Measurements from ENCODE around the gene POR.

The POR gene

DNA sequence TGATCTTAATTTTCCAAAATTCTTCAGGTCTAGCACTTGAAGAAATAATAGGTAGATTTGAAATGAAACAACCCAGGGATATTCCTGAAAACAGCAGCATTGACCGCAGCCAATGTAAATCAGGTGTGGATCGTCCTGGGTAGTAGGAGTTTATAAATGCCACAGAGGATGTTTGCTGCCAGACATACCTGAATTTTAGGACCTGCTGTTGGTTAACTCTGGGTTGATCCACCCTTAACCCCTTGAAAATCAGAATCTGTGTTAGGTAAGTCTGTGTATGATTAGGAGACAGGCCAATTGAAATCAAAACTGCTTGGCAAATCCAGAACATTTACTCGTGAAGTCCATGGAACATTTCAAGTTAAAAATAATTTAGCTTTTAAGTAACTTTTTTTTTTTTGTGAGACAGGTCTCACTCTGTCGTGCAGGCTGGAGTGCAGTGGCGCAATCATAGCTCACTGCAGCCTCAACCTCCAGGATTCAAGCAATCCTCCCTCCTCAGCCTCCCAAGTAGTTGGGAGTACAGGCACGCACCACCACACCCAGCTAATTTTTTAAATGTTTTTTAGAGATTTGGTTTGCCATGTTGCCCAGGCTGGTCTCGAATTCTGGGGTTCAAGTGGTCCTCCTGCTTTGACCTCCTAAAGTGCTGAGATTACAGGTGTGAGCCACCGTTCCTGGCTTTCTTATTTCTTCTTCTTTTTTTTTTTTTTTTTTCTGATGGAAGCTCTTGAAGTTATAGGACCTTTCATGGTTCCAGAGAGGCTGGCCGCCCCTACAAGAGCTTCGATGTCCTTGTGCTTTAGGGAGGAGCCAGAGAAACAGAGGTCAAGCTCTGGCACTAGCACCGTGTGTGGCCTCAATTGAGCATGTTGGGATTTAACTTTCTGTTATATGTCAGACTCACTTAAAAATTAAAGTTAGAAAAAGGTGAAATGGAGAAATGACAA lies 2.0 kb downstream of the POR start:
- no peak for DNase-seq

DNA sequence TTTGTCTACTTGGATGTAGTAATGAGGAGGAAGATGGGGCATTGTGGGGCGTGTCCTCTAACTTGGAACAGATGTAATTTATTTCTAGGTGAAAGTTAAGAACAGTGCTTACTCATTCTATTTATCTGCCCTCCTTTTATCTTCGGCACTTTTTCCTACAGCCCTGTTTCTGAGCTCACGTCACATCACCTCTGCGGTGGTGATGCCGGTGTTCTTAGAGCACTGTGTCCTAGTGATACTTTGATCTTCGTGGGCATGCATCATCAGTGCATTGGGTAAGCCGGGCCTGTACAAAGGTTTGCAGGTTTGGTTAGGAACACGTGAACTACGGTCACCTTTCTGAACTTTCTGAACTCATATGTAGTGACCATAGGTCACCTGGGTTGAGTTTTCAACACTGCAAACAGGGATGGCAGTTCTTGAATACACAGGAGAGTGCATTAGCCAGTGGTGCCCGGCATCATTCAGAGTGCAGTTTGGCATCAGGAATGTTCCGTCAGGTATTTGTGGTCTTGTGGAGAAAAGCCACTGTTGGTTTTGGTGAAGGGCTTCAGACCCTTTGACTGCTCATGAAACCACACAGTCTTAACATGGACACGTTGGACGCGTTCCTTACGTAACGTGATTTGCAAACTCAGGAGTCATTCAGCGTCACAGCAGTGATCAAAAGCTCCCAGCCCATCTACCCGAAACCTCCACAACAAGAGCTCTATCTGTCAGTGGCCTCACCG lies 5.6 kb downstream of the POR start:
- DNase-seq: no peak

DNA sequence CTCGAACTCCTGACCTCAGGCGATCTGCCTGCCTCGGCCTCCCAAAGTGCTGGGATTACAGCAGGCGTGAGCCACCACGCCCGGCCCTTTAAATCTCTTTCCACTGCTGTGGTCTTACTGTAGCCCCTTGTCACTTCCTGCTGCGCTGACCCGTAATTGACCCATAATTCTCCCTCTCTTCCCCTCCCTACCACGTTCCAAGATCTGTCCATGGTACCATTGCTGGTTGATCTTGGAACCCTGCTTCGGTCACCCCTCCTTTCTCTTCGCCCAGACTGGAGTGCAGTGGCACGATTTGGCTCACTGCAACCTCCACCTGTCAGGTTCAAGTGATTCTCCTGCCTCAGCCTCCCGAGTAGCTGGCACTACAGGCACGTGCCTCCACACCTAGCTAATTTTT lies 6.5 kb downstream of the POR start:
- no peak for DNase-seq

DNA sequence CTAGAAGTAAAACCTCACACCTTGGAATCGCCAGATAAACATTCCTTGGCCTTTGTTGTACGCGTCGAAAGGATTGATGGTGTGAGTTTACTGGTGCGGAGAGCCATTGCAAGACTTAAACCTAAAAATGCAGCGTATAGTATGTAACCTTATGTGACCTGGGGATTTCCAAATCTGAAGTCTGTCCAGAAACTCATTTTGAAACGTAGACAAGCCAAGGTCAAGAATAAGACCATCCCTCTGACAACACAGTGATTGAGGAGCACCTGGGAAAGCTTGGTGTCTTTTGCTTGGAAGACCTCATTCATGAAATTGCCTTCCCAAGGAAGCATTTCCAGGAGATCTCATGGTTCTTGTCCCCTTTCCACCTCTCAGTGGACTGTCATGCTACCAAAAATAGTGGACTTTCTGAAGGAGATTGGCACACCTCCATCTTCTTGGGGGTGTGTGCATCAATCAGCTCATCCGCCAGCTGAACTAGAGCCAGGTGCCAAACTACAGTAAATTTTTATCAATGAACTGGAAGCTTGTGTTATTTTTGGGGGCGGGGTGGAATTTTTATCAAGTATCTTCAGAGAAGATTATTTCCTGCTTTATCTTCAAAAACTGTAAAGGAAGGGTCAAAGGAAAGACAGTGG lies 8.1 kb downstream of the POR start:
- DNase-seq: no peak

DNA sequence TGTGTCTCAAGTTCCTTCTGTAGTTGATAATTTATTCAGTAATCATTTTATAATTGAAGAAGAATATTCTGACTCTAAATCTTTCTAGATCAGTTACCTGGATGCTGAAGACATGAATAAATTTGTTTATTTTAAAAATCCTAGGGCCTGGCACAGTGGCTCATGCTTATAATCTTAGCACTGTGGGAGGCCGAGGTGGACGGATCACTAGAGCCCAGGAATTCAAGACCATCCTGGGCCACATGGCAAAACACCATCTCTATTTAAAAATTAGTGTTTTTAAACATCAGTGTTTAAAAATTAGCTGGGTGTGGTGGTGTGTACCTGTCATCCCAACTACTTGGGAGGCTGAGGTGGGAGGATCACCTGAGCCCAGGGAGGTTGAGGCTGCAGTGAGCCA lies 9.3 kb downstream of the POR start:
- no peak for DNase-seq

DNA sequence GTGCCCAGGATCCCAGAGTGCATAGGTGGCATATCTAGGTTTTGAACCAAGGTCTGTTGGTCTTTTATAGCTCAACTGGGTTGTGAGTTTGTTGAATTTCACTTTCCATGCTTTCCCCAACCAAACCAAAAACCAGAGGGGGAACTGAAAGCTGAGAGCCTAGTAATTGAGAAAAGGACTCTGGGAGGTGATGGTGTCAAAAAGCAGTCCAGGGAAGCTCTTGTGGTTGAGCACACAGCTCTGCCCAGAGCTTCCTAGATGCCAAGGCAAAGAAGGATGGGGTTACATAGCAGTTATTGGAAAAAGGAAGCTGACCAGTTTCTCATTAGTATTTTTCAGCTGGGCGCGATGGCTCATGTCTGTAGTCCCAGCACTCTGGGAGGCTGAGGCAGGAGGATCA lies 9.9 kb downstream of the POR start:
- no peak for DNase-seq

DNA sequence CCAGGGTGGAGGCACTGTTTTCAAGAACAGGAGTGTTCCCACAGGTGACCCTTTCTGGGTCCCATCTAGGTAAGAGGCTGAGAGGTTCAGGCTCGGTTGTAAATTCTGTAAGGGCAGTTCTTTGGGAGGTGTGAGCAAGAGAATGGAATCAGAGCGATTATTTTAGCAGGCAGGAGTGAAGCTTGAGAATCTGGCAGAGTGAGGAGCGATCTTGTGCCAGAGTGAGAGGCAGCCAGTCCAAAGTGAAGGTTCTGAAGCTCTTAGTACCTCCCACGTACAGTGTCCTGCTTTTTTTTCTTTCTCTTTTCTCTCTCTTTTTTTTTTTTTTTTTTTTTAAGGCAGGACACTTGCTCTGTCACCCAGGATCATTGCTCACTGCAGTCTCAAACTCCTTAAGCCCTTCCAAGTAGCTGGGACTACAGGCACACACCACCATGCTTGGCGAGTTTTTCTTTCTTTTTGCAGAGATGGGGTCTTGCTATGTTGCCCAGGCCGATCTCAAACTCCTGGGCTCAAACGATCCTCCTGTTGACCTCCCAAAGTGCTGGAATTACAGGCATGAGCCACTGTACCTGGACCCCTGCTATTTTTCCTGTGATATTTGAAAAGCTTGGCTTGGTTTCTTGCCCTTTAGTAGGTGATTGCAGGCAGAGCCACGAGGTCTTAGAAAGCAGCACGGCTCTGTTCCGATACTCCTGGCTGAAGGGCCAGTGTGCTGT lies 10.9 kb downstream of the POR start:
- DNase-seq: no peak

DNA sequence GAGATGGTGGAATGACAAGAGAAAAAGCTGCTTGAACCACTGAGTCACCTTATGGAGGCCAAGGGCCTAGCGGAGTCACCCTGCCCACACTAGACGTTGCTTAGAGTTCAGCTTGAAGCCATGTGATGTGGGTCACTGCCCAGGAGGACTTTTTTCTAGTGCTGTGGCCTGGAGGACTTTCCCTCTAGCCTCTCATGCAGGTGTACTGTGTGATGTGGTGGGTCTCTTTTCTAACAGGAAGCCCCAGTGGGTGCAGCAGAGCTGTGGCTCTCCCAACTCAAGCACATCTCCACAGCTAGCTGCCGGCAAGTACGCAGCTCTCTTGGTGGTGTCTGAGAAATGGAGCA lies 13.6 kb downstream of the POR start:
- no peak for DNase-seq

DNA sequence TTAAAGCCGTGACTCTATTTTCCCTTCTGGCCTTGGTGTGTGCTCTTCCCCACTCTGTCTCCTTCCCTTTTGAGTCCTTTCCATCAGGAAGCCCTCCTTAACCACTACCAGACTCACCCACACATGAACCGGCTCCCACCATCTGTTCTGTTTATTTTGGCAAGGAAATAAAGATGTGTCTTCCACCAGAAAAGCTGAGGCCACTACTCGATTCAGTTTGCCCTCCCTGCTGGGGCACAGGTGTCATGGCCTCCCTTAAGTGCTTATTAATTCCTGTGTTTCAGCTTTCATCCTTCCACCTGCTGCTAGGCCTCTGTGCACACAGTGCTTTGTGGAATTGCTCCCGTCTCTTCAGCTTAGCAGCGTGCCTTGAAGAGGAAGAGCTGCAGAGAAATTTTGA lies 16.7 kb downstream of the POR start:
- DNase-seq: no peak

DNA sequence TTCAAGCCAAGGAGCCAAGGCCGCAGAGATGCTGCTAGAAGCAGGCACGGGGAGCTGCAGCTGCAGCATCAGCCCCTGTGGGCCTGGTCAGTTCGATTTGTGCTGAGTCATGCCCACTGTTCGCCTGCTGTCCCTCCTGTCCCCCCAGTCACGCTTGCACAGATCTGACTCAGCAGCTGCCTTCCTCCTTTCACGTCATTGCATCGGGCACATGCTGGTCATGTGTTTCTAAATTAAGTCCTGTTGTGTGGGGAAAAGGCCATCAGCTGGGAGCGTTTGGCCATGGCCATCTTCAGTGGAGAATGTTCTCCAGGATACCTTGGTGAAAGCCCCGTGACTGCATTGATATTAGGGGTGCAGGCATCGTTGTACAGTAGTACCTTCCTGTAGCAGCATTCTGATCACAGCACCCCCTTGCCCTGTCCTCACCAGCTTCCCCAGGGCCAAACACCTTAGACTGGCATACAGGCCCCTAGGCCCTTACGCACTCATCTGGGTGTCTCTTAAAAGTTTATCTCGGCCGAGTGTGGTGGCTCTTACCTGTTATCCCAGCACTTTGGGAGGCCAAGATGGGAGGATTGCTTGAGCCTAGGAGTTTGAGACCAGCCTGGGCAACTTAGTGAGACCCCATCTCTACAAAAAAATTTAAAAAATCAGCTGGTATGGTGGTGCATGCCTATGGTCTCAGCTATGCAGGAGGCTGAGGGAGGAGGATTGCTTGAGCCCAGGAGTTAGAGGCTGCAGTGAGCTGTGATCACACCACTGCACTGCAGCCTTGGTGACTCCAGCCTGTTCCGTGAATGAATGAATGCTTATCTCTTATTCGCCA lies 23.2 kb downstream of the POR start:
- peak; percentile 92 for DNase-seq

DNA sequence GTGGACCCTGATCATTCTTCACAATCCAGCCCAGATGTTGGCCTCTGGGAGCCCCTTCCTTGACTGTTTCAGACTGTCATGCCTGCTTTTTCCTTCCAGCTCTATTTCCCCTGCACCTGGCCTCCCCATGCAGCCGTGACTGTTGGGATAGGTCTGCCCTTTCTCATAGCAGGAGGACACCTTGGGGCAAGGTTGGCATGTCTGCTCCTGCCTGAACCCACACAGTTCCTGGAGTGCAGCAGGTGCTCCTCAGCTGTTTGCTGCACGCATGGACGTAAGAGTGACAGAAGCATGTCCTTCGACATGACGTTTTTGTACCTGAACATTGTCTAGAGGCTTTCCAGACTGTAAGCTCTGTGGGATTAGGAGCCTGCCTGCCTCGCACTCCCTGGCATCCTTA lies 24.0 kb downstream of the POR start:
- DNase-seq: no peak

DNA sequence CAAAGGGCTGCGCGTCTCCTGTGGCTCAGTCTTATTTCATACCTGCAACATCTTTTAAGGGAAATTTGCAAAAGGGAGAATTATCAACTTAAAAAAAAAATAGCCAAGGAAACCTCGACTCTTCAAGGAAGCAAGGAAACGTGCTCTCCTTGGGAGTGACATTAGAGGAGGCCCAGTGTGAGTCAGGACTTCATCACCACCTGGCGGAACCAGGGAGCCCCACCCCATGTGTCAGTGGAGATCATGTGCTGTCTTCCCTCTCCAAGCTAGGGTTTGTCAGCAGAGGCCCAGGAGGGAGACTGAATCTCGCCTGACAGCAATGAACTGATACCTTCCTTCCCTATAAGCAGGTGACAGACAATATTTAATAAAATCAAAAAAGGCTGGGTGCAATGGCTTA lies 28.9 kb downstream of the POR start:
- no peak for DNase-seq

DNA sequence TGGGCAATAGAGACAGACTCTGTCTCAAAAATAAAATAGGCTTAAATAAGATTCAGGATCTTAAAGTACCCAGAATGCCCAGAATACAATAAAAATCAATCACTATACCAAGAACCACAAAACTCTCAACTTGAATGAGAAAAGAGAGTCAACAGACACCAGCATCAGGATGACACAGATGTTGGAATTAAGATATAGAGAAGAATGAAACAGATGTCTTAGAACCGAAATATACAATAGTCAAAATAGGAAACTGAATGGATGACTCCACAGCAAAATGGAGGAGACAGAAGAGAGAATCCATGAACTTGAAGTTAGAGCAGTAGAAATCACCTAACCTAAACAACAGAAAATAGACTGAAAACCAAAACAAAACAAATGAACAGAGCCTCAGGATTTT lies 29.6 kb downstream of the POR start:
- no peak for DNase-seq

DNA sequence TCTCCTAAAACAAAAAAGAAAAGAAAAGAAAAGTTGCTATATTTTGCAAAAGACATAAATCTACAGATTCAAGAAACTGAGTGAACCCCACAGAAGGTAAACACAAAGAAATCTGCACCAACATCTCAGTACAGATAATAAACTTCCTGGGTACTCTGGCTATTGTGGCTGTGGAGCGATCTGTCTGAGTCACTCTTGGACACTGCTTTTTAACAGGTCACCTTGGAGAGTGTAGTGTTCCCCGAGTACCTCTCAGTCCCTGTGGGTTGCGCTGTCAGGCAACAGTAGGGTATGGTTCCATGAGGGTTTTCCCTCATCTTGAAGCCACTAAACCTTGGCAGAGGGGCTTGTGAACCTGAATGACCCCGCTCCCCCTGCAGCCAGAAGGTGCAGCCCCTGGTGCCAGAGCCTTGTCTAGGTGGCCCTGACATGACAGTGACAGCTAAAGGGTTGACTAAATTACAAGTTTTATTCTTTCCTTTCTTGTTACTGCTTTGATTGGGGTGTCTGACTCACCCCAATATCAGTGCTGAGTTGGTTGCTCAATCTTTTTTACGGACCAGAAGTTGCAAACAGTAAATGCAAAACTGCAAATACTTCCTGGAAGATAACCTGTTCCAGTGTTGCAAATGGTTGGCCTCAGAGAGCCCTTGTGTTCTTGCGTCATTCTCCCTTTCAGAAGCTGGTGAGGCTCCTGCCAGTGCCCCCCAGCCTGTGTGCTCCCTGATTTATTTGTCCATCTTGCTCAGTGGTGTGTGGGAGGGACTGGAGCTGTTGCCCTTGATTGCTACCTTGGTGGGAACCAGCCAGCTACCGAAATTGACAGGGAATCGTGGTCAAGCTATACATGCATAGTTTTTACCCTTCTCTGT lies 30.6 kb downstream of the POR start:
- DNase-seq: no peak

DNA sequence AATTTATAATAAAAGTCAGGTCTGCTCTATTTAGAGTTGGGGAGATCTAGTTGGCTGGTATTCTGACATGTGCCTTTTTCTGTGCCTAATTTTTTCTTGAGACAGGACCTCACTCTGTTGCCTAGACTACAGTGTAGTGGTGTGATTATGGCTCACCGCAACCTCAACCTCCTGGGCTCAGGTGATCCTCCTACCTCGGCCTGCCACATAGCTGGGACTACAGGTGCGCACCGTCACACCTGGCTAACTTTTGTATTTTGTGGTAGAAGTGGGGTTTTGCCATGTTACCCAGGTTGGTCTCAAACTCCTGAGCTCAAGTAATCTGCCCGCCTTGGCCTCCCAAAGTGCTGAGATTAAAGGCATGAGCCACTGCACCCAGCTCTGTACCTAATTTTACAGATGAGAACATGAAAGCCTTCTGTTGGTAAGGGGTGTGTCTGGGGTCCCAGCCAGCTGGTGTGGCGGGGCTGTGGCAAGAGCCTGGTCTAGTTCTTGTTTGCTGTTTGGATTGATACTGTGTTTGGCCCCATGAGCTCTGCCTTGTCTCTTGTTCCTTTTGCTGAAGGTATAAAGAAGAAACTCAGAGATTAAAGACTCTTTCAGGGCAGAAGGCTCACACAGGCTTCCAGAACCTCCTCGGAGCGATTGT lies 31.4 kb downstream of the POR start:
- DNase-seq: no peak

DNA sequence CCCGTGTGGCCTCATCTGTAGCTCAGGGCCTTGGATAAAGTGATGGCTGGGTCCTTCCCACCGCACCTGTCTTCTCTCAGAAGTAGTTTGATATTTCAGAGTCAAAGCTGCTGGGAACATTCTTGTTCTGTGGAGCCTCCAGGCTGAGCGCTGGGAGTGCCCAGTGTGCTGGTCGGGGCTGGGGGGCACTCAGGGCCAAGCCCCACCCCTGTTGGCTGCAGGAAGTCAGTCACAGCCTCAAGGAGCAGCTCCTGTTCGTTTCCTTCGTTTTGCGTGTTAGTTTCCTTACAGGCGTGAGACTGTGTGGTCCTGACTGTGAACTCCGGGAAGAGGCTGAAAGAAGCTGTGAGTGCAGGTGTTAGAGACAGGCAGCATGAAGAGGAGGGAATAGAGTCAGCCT lies 33.2 kb downstream of the POR start:
- no peak for DNase-seq

DNA sequence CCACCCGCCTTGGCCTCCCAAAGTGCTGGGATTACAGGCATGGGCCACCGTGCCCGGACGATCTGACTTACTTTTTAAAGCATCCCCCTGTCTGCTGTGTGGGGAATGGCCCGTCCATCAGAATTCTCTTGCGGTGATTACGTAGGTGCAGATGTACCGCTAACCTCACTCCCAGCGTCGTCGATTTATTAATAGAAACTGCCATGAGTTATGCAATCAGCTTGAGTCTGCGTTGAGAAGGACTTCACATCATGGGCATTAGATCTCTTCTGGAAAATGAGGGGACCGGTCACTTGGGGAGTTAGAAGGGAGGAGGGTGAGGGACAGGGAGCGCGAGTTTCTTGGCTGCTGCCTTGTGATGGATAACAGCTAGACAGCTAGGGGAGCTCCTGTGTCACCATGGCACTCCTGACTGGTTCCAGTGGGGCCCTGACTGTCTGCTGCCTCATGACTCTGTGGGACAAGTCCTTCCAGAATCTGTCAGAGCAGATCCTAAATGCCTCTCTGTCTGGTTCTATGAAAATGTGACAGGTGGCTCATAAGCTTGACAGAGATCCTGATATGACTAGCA lies 35.2 kb downstream of the POR start:
- no peak for DNase-seq

DNA sequence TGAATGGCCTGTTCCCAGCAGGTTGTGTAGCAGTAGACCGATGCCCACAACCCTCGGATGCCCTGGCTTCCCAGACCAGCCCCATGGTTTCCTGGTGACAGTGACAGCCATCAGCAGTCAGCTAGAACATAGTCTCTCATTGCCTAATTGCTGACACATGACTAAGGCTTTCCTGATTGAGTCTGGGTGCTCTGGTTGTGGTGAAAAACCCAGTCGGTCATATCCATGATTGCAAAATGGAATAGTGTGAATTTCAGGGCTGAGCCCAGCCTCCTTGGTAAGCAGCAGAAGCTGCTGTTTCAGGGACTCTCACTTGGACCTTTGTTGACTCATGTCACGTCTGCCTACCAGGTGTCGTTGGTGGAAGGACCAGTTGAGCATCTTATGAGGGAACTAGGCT lies 36.6 kb downstream of the POR start:
- DNase-seq: peak; percentile 61

DNA sequence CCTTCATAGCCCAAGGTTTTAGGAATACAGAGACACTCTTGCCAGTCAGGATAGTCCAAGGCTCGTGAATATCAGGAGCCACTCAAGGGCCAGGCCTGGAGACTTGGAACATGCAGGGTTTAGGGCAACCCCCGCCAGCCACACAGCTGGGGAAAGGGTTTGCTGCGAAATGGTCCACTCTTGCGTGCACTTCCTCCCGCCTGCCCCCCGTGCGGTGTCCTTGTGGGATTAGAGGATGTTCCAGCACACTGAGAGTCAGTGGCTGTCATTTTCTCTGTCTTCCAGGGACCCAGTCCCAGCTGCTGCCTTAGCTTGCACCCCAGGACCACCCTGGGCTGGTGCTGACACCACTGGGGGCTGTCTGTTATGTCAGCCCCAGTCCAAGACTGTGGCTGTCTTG lies 38.5 kb downstream of the POR start:
- DNase-seq: no peak

DNA sequence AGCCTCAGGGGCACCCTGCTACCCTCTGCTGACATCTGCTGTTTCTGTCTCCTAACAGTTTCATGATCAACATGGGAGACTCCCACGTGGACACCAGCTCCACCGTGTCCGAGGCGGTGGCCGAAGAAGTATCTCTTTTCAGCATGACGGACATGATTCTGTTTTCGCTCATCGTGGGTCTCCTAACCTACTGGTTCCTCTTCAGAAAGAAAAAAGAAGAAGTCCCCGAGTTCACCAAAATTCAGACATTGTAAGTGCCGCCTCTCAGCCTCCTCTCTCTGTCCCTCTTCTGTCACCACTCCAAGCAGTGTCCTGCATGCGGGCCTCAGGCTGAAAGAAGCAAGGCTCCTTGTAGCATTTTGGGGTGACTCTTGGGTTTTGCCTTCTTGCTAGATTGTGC lies 39.0 kb downstream of the POR start:
- DNase-seq: no peak
